Body of pancreas (tissue), 4 donors: ENCODE results near the gene CTSE. TPM values are rescaled to one million over a fixed set of nuclear protein-coding genes. Genes with fewer than 3 reads are reported as not detected.

ENCODE experiments used
- ATAC-seq: fragments of 150-250 bp; one replicate; pipeline ENCODE4 v1.9.1; 2016
- DNase-seq, 4 donors: peaks; one replicate each; pipeline ENCODE4 v3.0.0-alpha.2; 2019
- H3K27ac ChIP-seq, 4 donors: fragments of 200-600 bp; sonication (generic); 1 replicate in 3 of 4; 2 replicates in 1 of 4; pipeline versions ENCODE4 v1.5.1 to v1.6.1; 2016 to 2019; ENCODE audit warnings: mild to moderate bottlenecking in 1 of 4, mixed read lengths in 1 of 4, moderate library complexity in 1 of 4
- H3K27me3 ChIP-seq, 2 donors: fragments of 200-600 bp; sonication (generic); one replicate each; pipeline ENCODE4 v1.6.0; 2016; ENCODE audit warnings: mild to moderate bottlenecking in 1 of 2
- H3K36me3 ChIP-seq, 2 donors: fragments of 200-600 bp; sonication (generic); replicated peaks in 1 of 2; 2 replicates each; pipeline ENCODE4 v1.5.1; 2016; ENCODE audit warnings: low read depth in 2 of 2; ENCODE audit not compliant: insufficient read depth in 1 of 2
- H3K4me1 ChIP-seq: fragments of 200-600 bp; sonication (generic); one replicate; pipeline ENCODE4 v1.6.0; 2016
- H3K4me3 ChIP-seq, 2 donors: fragments of 200-600 bp; sonication (generic); 1 replicate in 1 of 2; 2 replicates in 1 of 2; pipeline ENCODE4 v1.5.1; 2016 to 2019
- H3K9me3 ChIP-seq, 3 donors: fragments of 200-600 bp; sonication (generic); 1 replicate in 2 of 3; 2 replicates in 1 of 3; pipeline ENCODE4 v1.5.1; 2016
- CTCF ChIP-seq, 7 experiments: fragments of 450-650 bp in 4 of 7; fragments of 200-600 bp in 3 of 7; sonication (generic) in 3 of 7; IDR thresholded peaks; one replicate each; pipeline ENCODE4 v1.5.1; 2016 to 2019; ENCODE audit warnings: antibody characterized with exemption in 7 of 7
- POLR2A ChIP-seq, 3 donors: fragments of 450-650 bp; IDR thresholded peaks; one replicate each; pipeline ENCODE4 v1.6.1; 2016; ENCODE audit warnings: antibody characterized with exemption in 3 of 3, mild to moderate bottlenecking in 2 of 3
- WGBS, 2 donors: methylation state at CpG; one replicate each; pipeline ENCODE4 v1.1.5; 2017; 5-methylcytosine and 5-hydroxymethylcytosine counted together
- intact Hi-C: fragments of 100-400 bp; cut with DNase I; formaldehyde crosslinking; loops from one replicate; pipeline ENCODE4 v1.15.1; 2023
- total RNA-seq, 2 donors: library from RNA; depleted of rRNA; stranded (reverse); fragments of >200 nt; gene quantifications; one replicate each; pipeline ENCODE4 v1.1.0, GENCODE V29; 2016

Gene CTSE
- 10 to 100 TPM in 1 of 2 donors, 1 to 10 TPM in 1; 4.9 to 28.3 TPM for total RNA-seq

DNA sequence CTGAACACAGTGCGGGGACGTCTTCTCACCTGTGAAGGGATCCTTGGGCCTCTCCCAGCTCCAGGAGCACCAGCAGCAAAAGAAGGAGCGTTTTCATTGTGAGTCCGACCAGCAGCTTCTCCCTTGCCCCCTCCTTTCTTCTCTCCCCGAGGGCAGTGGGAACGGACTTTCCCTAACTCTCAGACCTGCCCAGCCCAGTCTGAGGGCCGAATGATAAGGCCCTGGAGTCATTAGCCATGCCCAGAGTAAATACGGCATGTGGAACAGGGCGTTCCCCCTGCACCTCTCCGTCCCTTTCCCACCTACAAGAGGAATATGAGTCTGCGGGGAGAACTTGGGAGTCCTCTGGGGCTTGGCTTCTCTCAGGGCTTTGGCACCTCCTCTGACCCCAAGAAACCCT lies at the start of gene CTSE:
CTSE (minus strand) TSS at position 201 of the 400 bp plus-strand sequence; CDS start at position 97, 104 bp downstream.
- 46 to 53% methylated on average over 10 to 11 of the region's 11 CpGs for WGBS, 2 donors
- peak in 1 of 4 donors; percentile 21 for DNase-seq
- Histone ChIP-seq H3K27me3 (no peaks in the 10 kb centered on the region), H3K27ac (no peak within 1 kb of the TSS), H3K36me3 (no peaks in the 10 kb centered on the region), H3K9me3 (no peaks in the 10 kb centered on the region), H3K4me1 (no peaks in the 10 kb centered on the region), H3K4me3 (no peak within 1 kb of the TSS)
- TF ChIP-seq CTCF (IDR thresholded peaks at IDR 0.05) (no peak), POLR2A (IDR thresholded peaks at IDR 0.05) (peak in 1 of 3 donors; percentile 9)
- intact Hi-C loops, result no loop called here
- peak; percentile 57 for ATAC-seq

DNA sequence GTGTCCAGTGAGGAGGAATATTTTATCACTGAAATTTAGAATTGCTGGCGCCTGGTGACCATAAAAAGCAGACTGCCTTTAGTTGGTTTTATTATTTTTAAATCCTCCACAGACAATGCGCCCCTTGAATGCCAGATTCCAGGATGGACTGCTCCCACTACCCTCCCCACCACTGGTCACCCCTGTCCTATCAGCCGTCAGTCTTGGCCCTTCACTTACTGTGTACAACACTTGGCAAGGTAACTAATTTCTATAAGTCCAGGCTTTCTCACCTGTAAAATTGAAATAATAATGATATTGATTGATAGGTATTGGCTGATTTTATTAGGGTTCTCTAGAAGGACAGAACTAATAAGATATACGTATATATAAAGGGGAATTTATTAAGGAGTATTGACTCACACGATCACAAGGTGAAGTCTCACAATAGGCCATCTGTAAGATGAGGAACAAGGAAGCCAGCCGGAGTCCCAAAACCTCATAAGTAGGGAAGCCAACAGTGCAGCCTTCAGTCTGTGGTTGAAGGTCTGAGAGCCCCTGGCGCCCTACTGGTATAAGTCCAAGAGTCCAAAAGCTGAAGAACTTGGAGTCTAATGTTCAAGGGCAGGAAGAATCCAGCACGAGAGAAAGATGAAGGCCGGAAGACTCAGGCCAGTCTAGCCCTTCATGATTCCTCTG lies 47.1 kb upstream of the CTSE start:
- WGBS, 2 donors, result 83 to 84% methylated on average over 9 of the region's 9 CpGs
- ATAC-seq, result no peak
- Histone ChIP-seq H3K4me3 (no peak overlapping the region), H3K4me1 (peaks cover 8% of the 10 kb centered on the region), H3K9me3 (no peaks in the 10 kb centered on the region), H3K27me3 (no peaks in the 10 kb centered on the region), H3K36me3 (no peaks in the 10 kb centered on the region), H3K27ac (no peak overlapping the region)
- TF ChIP-seq CTCF (IDR thresholded peaks at IDR 0.05), result no peak
- no peak for TF ChIP-seq POLR2A (IDR thresholded peaks at IDR 0.05)
- intact Hi-C loops, result no loop called here
- DNase-seq, result no peak

GRCh38 chr1:206068314-206068713 lies 44.6 kb upstream of the CTSE start:
- H3K4me1 ChIP-seq, result peaks cover 8% of the 10 kb centered on the region
- TF ChIP-seq CTCF (IDR thresholded peaks at IDR 0.05) (no peak), POLR2A (IDR thresholded peaks at IDR 0.05) (no peak)
- peak overlapping the region in 1 of 4 donors; percentile 12 for H3K27ac ChIP-seq
- ATAC-seq, result no peak
- no peaks in the 10 kb centered on the region for H3K9me3 ChIP-seq
- intact Hi-C loops, result no loop called here
- 6 to 31% methylated on average over 1 of the region's 1 CpG for WGBS, 2 donors
- DNase-seq, result no peak
- H3K4me3 ChIP-seq, result no peak overlapping the region
- H3K36me3 ChIP-seq, result no peaks in the 10 kb centered on the region
- H3K27me3 ChIP-seq, result no peaks in the 10 kb centered on the region

- Histone ChIP-seq H3K4me1 (peaks cover 8% of the 10 kb centered on the region), H3K36me3 (no peaks in the 10 kb centered on the region), H3K9me3 (no peaks in the 10 kb centered on the region), H3K27me3 (no peaks in the 10 kb centered on the region), H3K4me3 (no peak overlapping the region), H3K27ac (peak overlapping the region in 1 of 4 donors; percentile 12)
- intact Hi-C loops, result no loop called here
- TF ChIP-seq CTCF (IDR thresholded peaks at IDR 0.05), result peak in 3 of 7 experiments; percentile 12 to 25 (median 24)
- no peak for TF ChIP-seq POLR2A (IDR thresholded peaks at IDR 0.05)
- DNase-seq (no peak), ATAC-seq (peak; percentile 63)
- 35 to 52% methylated on average over 8 of the region's 8 CpGs for WGBS, 2 donors
Observed at GRCh38 chr1:206067486-206068227, 44.0 kb upstream of the CTSE start.
